GM13976 (cell line): ENCODE results near the gene NEU3.

ENCODE experiments used
- DNase-seq: peaks from one replicate; pipeline ENCODE4 v3.0.0; 2012; ENCODE audit warnings: low spot score
- in situ Hi-C: fragments of 300-500 bp; cut with MboI; formaldehyde crosslinking; loops from one replicate; pipeline ENCODE4 v1.12.0; 2022; ENCODE audit warnings: low sequenced_read_pairs, mixed read lengths, inconsistent platforms; ENCODE audit not compliant: unreplicated experiment
- TF ChIP-seq, protein P1 (sequence below): IDR thresholded peaks from 2 replicates; pipeline ENCODE4 v1.5.1; 2012; ENCODE audit warnings: borderline replicate concordance, mild to moderate bottlenecking; ENCODE audit not compliant: insufficient read depth; ENCODE audit errors: extremely low read depth, missing control alignments, control extremely low read depth

NEU3 gene

DNA sequence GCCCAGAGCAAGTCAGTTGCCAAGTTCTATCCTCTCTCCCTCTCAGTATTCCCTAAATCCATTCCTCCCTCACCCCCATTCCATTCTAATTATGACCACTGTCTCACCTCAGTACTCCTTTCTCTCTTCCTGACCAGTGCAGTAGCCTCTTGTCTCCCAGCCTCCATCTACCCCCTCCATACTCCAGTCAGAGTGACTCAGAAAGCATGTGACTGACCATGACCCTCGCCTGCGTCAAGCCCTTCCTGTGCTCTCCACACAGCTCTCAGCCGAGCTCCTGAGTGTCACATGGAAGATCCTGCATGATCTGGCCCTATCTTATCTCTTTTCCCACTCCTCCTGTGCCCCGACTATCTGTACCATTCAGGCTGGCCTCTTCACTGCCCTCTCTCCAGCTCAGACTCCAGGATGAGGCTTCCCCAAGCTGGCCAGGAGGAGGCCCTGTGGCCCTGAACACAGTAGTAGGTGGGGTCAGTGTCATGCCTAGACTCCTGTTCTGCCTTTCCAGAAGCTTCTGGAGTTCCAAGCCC lies 42.6 kb downstream of the NEU3 start:
- no peak for DNase-seq
- TF ChIP-seq, protein P1, sequence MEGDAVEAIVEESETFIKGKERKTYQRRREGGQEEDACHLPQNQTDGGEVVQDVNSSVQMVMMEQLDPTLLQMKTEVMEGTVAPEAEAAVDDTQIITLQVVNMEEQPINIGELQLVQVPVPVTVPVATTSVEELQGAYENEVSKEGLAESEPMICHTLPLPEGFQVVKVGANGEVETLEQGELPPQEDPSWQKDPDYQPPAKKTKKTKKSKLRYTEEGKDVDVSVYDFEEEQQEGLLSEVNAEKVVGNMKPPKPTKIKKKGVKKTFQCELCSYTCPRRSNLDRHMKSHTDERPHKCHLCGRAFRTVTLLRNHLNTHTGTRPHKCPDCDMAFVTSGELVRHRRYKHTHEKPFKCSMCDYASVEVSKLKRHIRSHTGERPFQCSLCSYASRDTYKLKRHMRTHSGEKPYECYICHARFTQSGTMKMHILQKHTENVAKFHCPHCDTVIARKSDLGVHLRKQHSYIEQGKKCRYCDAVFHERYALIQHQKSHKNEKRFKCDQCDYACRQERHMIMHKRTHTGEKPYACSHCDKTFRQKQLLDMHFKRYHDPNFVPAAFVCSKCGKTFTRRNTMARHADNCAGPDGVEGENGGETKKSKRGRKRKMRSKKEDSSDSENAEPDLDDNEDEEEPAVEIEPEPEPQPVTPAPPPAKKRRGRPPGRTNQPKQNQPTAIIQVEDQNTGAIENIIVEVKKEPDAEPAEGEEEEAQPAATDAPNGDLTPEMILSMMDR: no peak
- in situ Hi-C loops: no loop called here

DNA sequence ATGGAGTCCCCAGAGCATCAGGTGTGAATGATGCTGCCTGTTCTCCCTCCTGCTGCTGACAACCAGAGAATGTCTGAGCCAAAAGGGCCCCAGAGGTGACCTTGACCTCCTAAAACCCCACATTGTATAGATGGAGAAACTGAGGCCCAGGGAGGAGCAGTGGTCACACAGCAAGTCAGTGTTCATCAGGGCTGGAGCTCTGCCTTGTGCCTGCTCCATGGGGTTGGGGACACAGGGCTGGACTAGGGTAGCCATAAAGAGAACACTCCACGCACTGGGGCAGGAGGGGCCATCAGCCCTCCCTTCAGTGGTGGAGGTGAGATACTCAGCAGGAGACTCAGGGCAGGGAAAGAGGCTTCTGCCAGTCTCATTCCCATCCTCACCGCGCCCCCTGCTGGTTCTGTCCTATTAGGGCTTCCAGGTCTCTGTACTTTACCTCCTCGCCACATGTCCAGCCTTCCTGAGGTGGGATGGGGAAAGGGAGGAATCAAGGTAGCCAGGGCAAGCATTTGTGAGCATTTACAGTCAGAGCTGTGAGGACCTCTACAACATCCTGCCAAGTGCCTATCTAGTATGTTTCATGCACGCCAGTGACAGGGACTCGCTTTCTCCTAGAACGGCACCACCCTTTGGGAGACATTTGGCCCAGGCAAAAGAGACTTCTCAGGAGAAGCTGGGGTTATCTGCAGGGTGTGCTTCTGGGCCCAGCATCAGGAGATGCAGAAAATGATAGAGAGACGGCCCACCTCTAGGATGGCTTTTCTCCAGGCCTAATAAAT lies 43.2 kb downstream of the NEU3 start:
- DNase-seq: peak; percentile 73
- TF ChIP-seq, protein P1: peak; percentile 81
- in situ Hi-C loops: no loop called here

DNA sequence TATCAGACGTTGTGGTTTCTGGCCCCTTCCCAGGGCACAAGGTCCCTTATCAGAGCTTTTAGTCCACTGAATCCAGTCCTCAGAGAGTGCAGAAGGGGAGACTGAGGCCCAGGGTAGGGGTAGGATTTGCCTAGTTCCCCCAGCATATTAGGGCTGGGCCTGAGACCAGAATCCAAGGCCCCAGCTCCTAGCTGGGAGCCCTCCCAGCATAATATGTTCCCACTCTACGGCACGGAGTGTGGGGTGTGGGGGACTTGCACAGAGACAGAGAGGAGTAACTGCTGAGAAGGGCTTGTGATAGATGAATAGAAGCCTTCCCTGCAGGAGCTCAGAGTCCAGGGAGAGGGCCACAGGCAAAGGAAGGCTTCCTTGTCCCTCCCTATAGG lies 43.8 kb downstream of the NEU3 start:
- in situ Hi-C loops: no loop called here
- no peak for DNase-seq
- TF ChIP-seq, protein P1: no peak

DNA sequence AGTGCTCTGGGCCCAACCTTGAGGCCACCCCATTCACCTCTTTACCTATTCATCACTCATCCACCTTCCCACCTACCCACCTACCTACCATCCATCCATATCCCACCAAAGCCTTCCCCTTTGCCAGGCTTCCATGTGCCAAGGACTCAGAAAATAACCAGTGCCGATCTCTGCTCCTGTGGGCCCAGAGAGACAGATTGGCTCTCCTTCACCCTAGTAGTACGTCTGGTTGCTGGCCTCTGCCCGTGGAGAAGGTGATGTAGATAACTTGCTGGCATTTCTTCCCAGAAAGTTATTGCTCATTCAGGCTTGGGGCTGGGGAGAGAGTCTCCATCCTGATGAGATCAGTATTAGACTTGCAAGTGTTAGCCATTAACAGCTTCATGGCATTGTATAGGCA lies 45.2 kb downstream of the NEU3 start:
- TF ChIP-seq, protein P1: no peak
- no peak for DNase-seq
- in situ Hi-C loops: no loop called here

DNA sequence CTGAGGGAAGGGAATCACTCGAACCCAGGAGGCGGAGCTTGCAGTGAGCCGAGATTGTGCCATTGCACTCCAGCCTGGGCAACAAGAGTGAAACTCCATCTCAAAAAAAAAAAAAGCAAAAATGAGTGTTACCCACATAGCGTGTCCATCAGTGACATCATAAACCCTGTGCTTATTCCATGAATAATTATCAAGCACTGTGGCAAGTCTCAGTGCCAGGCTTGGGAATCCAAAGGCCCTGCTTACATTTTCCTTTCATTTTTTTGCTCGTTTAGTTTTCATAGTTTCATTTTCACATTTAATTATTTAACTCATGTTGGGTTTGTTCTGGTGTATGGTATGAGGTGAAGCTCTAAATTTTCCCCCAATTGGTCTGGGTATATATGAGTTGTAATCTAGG lies 46.5 kb downstream of the NEU3 start:
- TF ChIP-seq, protein P1: no peak
- DNase-seq: no peak
- in situ Hi-C loops: no loop called here

DNA sequence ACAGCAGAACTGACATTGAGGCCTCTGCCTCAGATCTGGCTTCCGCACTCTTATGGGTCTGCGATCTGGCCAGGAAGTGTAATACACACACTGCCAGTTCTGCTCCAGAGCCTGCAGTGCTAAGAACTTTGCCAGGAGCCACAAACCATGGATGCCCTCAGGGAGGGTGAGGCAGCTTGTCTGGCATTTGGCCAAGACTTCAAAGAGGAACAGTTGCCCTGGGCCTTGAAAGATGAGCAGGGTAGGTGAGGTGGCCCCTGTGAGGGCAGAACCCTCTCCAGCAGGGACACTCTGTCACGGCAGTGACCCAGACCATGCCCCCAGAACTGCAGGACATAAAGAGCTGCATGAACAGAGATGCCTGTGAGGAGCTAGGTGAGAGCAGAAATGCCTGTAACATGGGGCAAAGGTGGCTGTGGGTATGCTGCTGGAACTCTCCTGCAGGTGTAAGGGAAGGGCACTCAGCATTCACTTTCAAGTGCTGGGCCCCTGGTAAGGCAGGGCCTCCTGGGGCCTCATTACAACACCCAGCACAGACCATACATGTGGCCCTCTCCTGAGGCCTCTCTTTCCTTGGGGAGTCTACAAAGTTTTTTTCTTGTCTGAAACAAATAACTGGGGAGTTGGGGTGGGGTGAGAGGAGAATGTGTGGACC lies 47.3 kb downstream of the NEU3 start:
- DNase-seq: no peak
- TF ChIP-seq, protein P1: no peak

More for the DNA sequence above, 47.3 kb downstream of the NEU3 start:
- in situ Hi-C loops: no loop called here
